Adipocyte (in vitro differentiated cells): Measurements from ENCODE around the gene OBI1.
"Not testable (repeated sequence)": the region's sequence is repeated elsewhere in the genome, so short reads cannot be mapped to it uniquely, and the experiment has no call there.

Experiments used
- DNase-seq: peaks from one replicate; pipeline ENCODE4 v3.0.0-alpha.2; 2015; ENCODE audit warnings: low read depth
- H3K27me3 ChIP-seq: replicated peaks from 2 replicates; pipeline ENCODE4 v1.7.0; 2013; ENCODE audit warnings: mild to moderate bottlenecking, low read length, moderate library complexity; ENCODE audit not compliant: control insufficient read depth, insufficient read depth
- H3K36me3 ChIP-seq: 2 replicates; pipeline ENCODE4 v1.7.0; 2013; ENCODE audit warnings: low read length, mild to moderate bottlenecking, moderate library complexity; ENCODE audit not compliant: control insufficient read depth, insufficient read depth, severe bottlenecking
- H3K4me1 ChIP-seq: 2 replicates; pipeline ENCODE4 v1.7.0; 2013; ENCODE audit warnings: mild to moderate bottlenecking, low read length, moderate library complexity; ENCODE audit not compliant: control insufficient read depth, insufficient read depth
- H3K4me3 ChIP-seq: 2 replicates; pipeline ENCODE4 v1.7.0; 2013; ENCODE audit warnings: mild to moderate bottlenecking, low read length, moderate library complexity
- H3K9ac ChIP-seq: 2 replicates; pipeline ENCODE4 v1.7.0; 2013; ENCODE audit warnings: mild to moderate bottlenecking, low read length, moderate library complexity
- H3K9me3 ChIP-seq: 2 replicates; pipeline ENCODE4 v1.7.0; 2013; ENCODE audit warnings: mild to moderate bottlenecking, low read length, moderate library complexity; ENCODE audit not compliant: control insufficient read depth

The OBI1 gene

GRCh38 chr13:78662467-78662866 lies 3.5 kb upstream of the OBI1 start:
- Histone ChIP-seq H3K4me3 (no peak overlapping the region), H3K9me3 (no peaks in the 10 kb centered on the region), H3K27me3 (no peaks in the 10 kb centered on the region), H3K9ac (no peak overlapping the region), H3K36me3 (no peaks in the 10 kb centered on the region), H3K4me1 (peaks cover 8% of the 10 kb centered on the region)
- no peak for DNase-seq

- DNase-seq, result peak; percentile 8
- Histone ChIP-seq H3K4me3 (peak overlapping the region; percentile 96), H3K36me3 (no peaks in the 10 kb centered on the region), H3K9me3 (no peaks in the 10 kb centered on the region), H3K4me1 (peaks cover 11% of the 10 kb centered on the region), H3K9ac (peak overlapping the region; percentile 89), H3K27me3 (no peaks in the 10 kb centered on the region)
These were observed 1.5 kb upstream of the OBI1 start for GRCh38 chr13:78660495-78660857.

- H3K9me3 ChIP-seq, result no peaks in the 10 kb centered on the region
- no peaks in the 10 kb centered on the region for H3K36me3 ChIP-seq
- H3K4me3 ChIP-seq, result peak overlapping the region; percentile 96
- peaks cover 11% of the 10 kb centered on the region for H3K4me1 ChIP-seq
- DNase-seq, result peak; percentile 44
- no peaks in the 10 kb centered on the region for H3K27me3 ChIP-seq
- H3K9ac ChIP-seq, result peak overlapping the region; percentile 89
These were observed 958 bp upstream of the OBI1 start for GRCh38 chr13:78659732-78660494.

- peak overlapping the region; percentile 89 for H3K9ac ChIP-seq
- H3K27me3 ChIP-seq, result no peaks in the 10 kb centered on the region
- peak overlapping the region; percentile 96 for H3K4me3 ChIP-seq
- DNase-seq, result no peak
- peaks cover 11% of the 10 kb centered on the region for H3K4me1 ChIP-seq
- H3K36me3 ChIP-seq, result no peaks in the 10 kb centered on the region
- H3K9me3 ChIP-seq, result no peaks in the 10 kb centered on the region
These were observed 435 bp upstream of the OBI1 start for GRCh38 chr13:78659450-78659730.

- H3K9ac ChIP-seq, result peak overlapping the region; percentile 89
- H3K9me3 ChIP-seq, result no peaks in the 10 kb centered on the region
- H3K36me3 ChIP-seq, result no peaks in the 10 kb centered on the region
- H3K4me1 ChIP-seq, result peaks cover 11% of the 10 kb centered on the region
- DNase-seq, result peak; percentile 55
- H3K27me3 ChIP-seq, result no peaks in the 10 kb centered on the region
- H3K4me3 ChIP-seq, result peak overlapping the region; percentile 96
These were observed 991 bp downstream of the OBI1 start for GRCh38 chr13:78657699-78658629.

- Histone ChIP-seq H3K9ac (no peak overlapping the region), H3K4me3 (no peak overlapping the region), H3K9me3 (no peaks in the 10 kb centered on the region), H3K27me3 (no peaks in the 10 kb centered on the region), H3K4me1 (peaks cover 11% of the 10 kb centered on the region), H3K36me3 (no peaks in the 10 kb centered on the region)
- no peak for DNase-seq
These were observed 3.0 kb downstream of the OBI1 start for GRCh38 chr13:78655906-78656305.

GRCh38 chr13:78655007-78655406 lies 3.9 kb downstream of the OBI1 start:
- Histone ChIP-seq H3K9me3 (no peaks in the 10 kb centered on the region), H3K4me1 (peaks cover 11% of the 10 kb centered on the region), H3K36me3 (no peaks in the 10 kb centered on the region), H3K4me3 (no peak overlapping the region), H3K27me3 (no peaks in the 10 kb centered on the region), H3K9ac (no peak overlapping the region)
- DNase-seq, result no peak

GRCh38 chr13:78652651-78653050 lies 6.3 kb downstream of the OBI1 start:
- H3K4me1 ChIP-seq, result peaks cover 5% of the 10 kb centered on the region

GRCh38 chr13:78650717-78651083 lies 8.3 kb downstream of the OBI1 start:
- Histone ChIP-seq H3K9ac (no peak overlapping the region), H3K4me3 (no peak overlapping the region), H3K36me3 (no peaks in the 10 kb centered on the region), H3K4me1 (no peaks in the 10 kb centered on the region), H3K27me3 (no peaks in the 10 kb centered on the region), H3K9me3 (no peaks in the 10 kb centered on the region)
- DNase-seq, result no peak

More at GRCh38 chr13:78652651-78653050, 6.3 kb downstream of the OBI1 start:
- Histone ChIP-seq H3K9me3 (no peaks in the 10 kb centered on the region), H3K36me3 (no peaks in the 10 kb centered on the region), H3K27me3 (no peaks in the 10 kb centered on the region), H3K4me3 (no peak overlapping the region), H3K9ac (no peak overlapping the region)
- no peak for DNase-seq

GRCh38 chr13:78649997-78650716 lies 8.8 kb downstream of the OBI1 start:
- Histone ChIP-seq H3K36me3 (no peaks in the 10 kb centered on the region), H3K4me3 (no peak overlapping the region), H3K4me1 (no peaks in the 10 kb centered on the region), H3K9ac (no peak overlapping the region), H3K27me3 (no peaks in the 10 kb centered on the region), H3K9me3 (no peaks in the 10 kb centered on the region)
- no peak for DNase-seq

- H3K9me3 ChIP-seq, H3K36me3 ChIP-seq, DNase-seq, H3K4me1 ChIP-seq, H3K4me3 ChIP-seq, H3K9ac ChIP-seq, H3K27me3 ChIP-seq: not testable (repeated sequence)
These were observed 11.8 kb downstream of the OBI1 start for GRCh38 chr13:78647109-78647678.
